Metanephros (tissue), 2 donors: ENCODE data around the gene ZC2HC1B. TPM values are rescaled to one million over a fixed set of nuclear protein-coding genes. Genes with fewer than 3 reads are reported as not detected.

Experiments used
- small RNA-seq: library from RNA; depleted of rRNA; stranded (forward); fragments of <200 nt; gene quantifications from one replicate; pipeline ENCODE3, GENCODE V24; 2014; ENCODE audit warnings: low replicate concordance
- total RNA-seq: library from RNA; depleted of rRNA; stranded (reverse); fragments of >200 nt; gene quantifications from one replicate; pipeline ENCODE4 v1.2.3, GENCODE V29; 2014

Gene ZC2HC1B, protein sequence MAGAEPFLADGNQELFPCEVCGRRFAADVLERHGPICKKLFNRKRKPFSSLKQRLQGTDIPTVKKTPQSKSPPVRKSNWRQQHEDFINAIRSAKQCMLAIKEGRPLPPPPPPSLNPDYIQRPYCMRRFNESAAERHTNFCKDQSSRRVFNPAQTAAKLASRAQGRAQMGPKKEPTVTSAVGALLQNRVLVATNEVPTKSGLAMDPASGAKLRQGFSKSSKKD
- 0.93 TPM for total RNA-seq

DNA sequence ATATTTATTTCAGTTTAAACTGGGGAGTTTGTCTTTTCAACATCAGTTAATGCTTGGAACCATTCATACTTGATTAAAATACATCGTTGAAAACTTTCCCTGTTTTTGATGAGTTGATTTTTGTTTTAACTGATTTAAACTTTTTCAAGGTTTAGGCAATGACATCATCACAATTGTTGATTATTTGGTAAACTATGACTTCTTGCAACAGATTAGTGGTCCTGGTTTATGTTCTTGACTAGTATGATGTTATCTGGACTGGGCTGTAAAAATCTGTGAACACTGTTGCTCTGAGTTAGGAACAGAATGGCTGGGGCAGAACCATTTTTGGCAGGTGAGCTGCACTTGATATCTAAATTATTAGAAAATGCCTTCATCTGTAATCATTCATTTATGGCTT lies at the start of gene ZC2HC1B:
Gene ZC2HC1B, plus strand, starts transcription at position 241 of the 400 bp plus-strand sequence. Its CDS starts 66 bp downstream, at position 307.

DNA sequence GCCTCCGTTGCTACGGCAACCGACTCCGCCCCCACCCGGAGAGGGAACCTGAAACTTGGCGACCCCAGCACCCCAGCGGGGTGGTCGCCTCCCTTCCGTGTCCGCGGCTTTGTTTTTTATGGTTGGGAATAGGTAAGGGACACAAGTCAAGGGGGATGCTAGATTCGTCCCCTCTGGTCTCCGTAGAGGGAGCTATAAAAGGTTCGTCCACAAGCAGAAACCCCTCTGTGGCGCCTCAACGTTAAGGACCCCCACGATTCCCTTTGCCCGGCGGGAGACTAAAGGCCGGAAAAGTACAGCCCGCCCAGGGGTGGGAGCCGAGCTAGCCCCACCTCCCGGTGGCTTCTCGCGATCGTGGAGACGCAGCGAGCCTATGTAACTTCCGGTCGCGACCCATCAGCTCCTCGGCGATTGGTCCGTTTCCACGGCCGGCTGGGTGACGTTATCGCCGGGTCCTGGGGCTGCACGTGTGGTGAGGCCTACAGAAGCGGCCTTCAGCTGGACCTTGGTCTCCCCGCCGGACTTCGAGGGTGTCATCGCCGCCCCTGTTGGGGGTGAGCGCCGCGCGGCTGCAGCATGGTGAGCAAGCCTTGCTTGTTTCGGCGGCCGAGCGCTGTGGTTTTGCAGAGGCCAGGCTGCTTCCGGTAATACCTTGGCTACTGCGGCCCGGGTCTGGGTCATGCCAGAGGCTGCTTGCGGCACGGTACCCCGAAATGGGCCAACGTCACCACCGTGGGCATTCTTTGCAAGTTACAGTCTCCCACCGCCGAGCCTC lies 21.2 kb upstream of the ZC2HC1B start, which contains the start of gene LTV1:
Gene LTV1, plus strand, starts transcription at position 437 of the 775 bp plus-strand sequence. Its CDS starts 140 bp downstream, at position 577.

Small RNA genes within 50 kb of the gene (small RNA-seq; reads per million reads assigned to genes)
- not detected for gene ZC2HC1B

Other genes starting within 250 kb of the ZC2HC1B start
- gene PHACTR2, start 186.5 kb upstream of the ZC2HC1B start, total RNA-seq = 74.0 TPM
- 12.9 TPM for gene LTV1, start 21.1 kb upstream of the ZC2HC1B start, total RNA-seq
- 80.4 TPM for gene PLAGL1, start 143.8 kb downstream of the ZC2HC1B start, total RNA-seq
- gene SF3B5, start 231.1 kb downstream of the ZC2HC1B start, total RNA-seq = 119 TPM